HG02884 (cell line): Measurements from ENCODE around the gene KNDC1.
"Not testable (repeated sequence)": the region's sequence is repeated elsewhere in the genome, so short reads cannot be mapped to it uniquely, and the experiment has no call there.

Experiments used
- ATAC-seq: cut with Tn5 transposase; IDR thresholded peaks from one replicate; pipeline ENCODE4 v1.9.1; 2021; ENCODE audit warnings: mild to moderate bottlenecking, moderate library complexity; ENCODE audit not compliant: unreplicated experiment

KNDC1 gene

GRCh38 chr10:133159950-133160825, at the start of gene KNDC1:
KNDC1 (plus strand) TSS chr10:133160219; CDS start chr10:133160468, 249 bp downstream.
- ATAC-seq: no peak

GRCh38 chr10:133110609-133111275, 49.3 kb upstream of the KNDC1 start:
- no peak for ATAC-seq

- ATAC-seq: not testable (repeated sequence)
Observed at GRCh38 chr10:133111640-133112039, 48.4 kb upstream of the KNDC1 start.

- ATAC-seq: no peak
Observed at GRCh38 chr10:133113146-133113830, 46.7 kb upstream of the KNDC1 start.

GRCh38 chr10:133113847-133114246, 46.2 kb upstream of the KNDC1 start:
- no peak for ATAC-seq

GRCh38 chr10:133114251-133114650, 45.8 kb upstream of the KNDC1 start:
- ATAC-seq: no peak

GRCh38 chr10:133114726-133115452, 45.1 kb upstream of the KNDC1 start:
- no peak for ATAC-seq

GRCh38 chr10:133115453-133115842, 44.6 kb upstream of the KNDC1 start:
- no peak for ATAC-seq

GRCh38 chr10:133115976-133116375, 44.0 kb upstream of the KNDC1 start:
- no peak for ATAC-seq

- no peak for ATAC-seq
Observed at GRCh38 chr10:133116455-133116854, 43.6 kb upstream of the KNDC1 start.

GRCh38 chr10:133117036-133117687, 42.9 kb upstream of the KNDC1 start:
- ATAC-seq: no peak

GRCh38 chr10:133117688-133118071, 42.3 kb upstream of the KNDC1 start:
- ATAC-seq: no peak

GRCh38 chr10:133121479-133121878, 38.5 kb upstream of the KNDC1 start:
- no peak for ATAC-seq

- ATAC-seq: no peak
Observed at GRCh38 chr10:133122171-133122935, 37.7 kb upstream of the KNDC1 start.

- no peak for ATAC-seq
Observed at GRCh38 chr10:133123050-133123745, 36.8 kb upstream of the KNDC1 start.

GRCh38 chr10:133123746-133124356, 36.2 kb upstream of the KNDC1 start:
- no peak for ATAC-seq

GRCh38 chr10:133124357-133125211, 35.4 kb upstream of the KNDC1 start:
- ATAC-seq: no peak

GRCh38 chr10:133125901-133126300, 34.1 kb upstream of the KNDC1 start:
- ATAC-seq: no peak
